Measurements from ENCODE around the gene IL22.
"Not testable (repeated sequence)": the region's sequence is repeated elsewhere in the genome, so short reads cannot be mapped to it uniquely, and the experiment has no call there.

Gene IL22

DNA sequence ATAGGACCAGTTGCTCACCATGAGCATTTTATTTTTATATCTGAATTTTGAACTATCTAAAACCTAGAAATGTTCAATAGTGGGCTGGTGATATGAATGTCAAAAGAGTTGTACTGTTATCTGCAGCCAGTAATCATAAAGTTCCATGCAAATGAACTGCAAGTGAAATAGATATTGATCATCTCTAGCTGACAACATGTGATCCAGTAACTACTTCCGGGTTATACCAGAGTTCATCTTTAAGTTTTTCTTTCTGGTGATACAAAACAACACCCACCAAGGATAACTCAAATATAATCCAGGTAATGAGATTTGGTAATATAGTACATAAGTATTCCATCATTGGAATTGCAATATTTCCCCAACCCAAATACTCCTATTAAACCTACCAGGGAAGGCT lies 31.9 kb downstream of the IL22 start:
- no peaks in the 10 kb centered on the region for H3K9me3 ChIP-seq (ENCODE audit: insufficient read depth, low read depth, low read length)
- no peaks in the 10 kb centered on the region for H3K36me3 ChIP-seq (ENCODE audit: insufficient read depth, low read length)
- H2AFZ ChIP-seq (ENCODE audit: low read length) = no peak overlapping the region
- no peak overlapping the region for H3K9ac ChIP-seq (ENCODE audit: low read depth, low read length, poor library complexity, severe bottlenecking)
- peaks cover 34% of the 10 kb centered on the region for H3K4me1 ChIP-seq (ENCODE audit: insufficient read depth, low read length, poor library complexity, severe bottlenecking)
- H3F3A ChIP-seq (ENCODE audit: low read depth) = peaks cover 4% of the 10 kb centered on the region; the same call in 1 of the 2 replicates
- no peaks in the 10 kb centered on the region for H3K79me2 ChIP-seq (ENCODE audit: insufficient read depth, low read length)
- H3K27me3 ChIP-seq (ENCODE audit: insufficient read depth, low read length, poor library complexity, severe bottlenecking) = no peaks in the 10 kb centered on the region
- H4K20me1 ChIP-seq (ENCODE audit: insufficient read depth, low read length, poor library complexity, severe bottlenecking) = no peaks in the 10 kb centered on the region
- no peak overlapping the region for H3K4me2 ChIP-seq (ENCODE audit: low read depth, low read length, poor library complexity, severe bottlenecking)
- no peaks in the 10 kb centered on the region for H3K9me2 ChIP-seq (replicated peaks; ENCODE audit: low read depth, low read length)
- H3K4me3 ChIP-seq (ENCODE audit: low read length, poor library complexity, severe bottlenecking) = no peak overlapping the region
- TF ChIP-seq EZH2phosphoT487 (IDR thresholded peaks at IDR 0.05; ENCODE audit: borderline replicate concordance) = no peak
- TF ChIP-seq, protein P1, sequence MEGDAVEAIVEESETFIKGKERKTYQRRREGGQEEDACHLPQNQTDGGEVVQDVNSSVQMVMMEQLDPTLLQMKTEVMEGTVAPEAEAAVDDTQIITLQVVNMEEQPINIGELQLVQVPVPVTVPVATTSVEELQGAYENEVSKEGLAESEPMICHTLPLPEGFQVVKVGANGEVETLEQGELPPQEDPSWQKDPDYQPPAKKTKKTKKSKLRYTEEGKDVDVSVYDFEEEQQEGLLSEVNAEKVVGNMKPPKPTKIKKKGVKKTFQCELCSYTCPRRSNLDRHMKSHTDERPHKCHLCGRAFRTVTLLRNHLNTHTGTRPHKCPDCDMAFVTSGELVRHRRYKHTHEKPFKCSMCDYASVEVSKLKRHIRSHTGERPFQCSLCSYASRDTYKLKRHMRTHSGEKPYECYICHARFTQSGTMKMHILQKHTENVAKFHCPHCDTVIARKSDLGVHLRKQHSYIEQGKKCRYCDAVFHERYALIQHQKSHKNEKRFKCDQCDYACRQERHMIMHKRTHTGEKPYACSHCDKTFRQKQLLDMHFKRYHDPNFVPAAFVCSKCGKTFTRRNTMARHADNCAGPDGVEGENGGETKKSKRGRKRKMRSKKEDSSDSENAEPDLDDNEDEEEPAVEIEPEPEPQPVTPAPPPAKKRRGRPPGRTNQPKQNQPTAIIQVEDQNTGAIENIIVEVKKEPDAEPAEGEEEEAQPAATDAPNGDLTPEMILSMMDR (conservative IDR thresholded peaks at IDR 0.05; ENCODE audit: low read length) = no peak

DNA sequence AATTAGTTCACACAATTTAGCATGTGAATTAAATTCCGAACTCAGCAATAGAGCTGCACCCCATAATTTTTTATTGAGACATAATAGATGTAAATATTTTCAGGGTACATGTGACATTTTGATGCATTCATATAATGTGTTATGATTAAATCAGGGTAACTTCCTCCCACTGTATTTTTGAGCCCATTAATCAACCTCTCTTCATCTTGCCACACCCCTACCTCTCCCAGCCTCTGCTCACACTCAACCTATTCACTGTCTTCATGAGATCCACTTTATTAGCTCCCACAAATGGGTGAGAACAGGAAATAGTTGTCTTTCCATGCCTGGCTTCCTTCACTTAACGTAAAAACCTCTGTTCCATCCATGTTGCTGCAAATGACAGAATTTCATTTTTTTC lies 42.5 kb downstream of the IL22 start:
- H3K4me3 ChIP-seq (ENCODE audit: low read length, poor library complexity, severe bottlenecking) = no peak overlapping the region
- H3K4me2 ChIP-seq (ENCODE audit: low read depth, low read length, poor library complexity, severe bottlenecking) = no peak overlapping the region
- TF ChIP-seq, protein P1 (conservative IDR thresholded peaks at IDR 0.05; ENCODE audit: low read length) = no peak
- TF ChIP-seq EZH2phosphoT487 (IDR thresholded peaks at IDR 0.05; ENCODE audit: borderline replicate concordance) = no peak
- no peaks in the 10 kb centered on the region for H3K36me3 ChIP-seq (ENCODE audit: insufficient read depth, low read length)
- H3K79me2 ChIP-seq (ENCODE audit: insufficient read depth, low read length) = no peaks in the 10 kb centered on the region
- no peak overlapping the region for H2AFZ ChIP-seq (ENCODE audit: low read length)
- H3K9me3 ChIP-seq (ENCODE audit: insufficient read depth, low read depth, low read length) = no peaks in the 10 kb centered on the region
- no peaks in the 10 kb centered on the region for H3F3A ChIP-seq (ENCODE audit: low read depth)
- H3K9ac ChIP-seq (ENCODE audit: low read depth, low read length, poor library complexity, severe bottlenecking) = no peak overlapping the region
- H4K20me1 ChIP-seq (ENCODE audit: insufficient read depth, low read length, poor library complexity, severe bottlenecking) = no peaks in the 10 kb centered on the region
- no peaks in the 10 kb centered on the region for H3K9me2 ChIP-seq (replicated peaks; ENCODE audit: low read depth, low read length)
- peaks cover 11% of the 10 kb centered on the region for H3K4me1 ChIP-seq (ENCODE audit: insufficient read depth, low read length, poor library complexity, severe bottlenecking)
- H3K27me3 ChIP-seq (ENCODE audit: insufficient read depth, low read length, poor library complexity, severe bottlenecking) = no peaks in the 10 kb centered on the region

DNA sequence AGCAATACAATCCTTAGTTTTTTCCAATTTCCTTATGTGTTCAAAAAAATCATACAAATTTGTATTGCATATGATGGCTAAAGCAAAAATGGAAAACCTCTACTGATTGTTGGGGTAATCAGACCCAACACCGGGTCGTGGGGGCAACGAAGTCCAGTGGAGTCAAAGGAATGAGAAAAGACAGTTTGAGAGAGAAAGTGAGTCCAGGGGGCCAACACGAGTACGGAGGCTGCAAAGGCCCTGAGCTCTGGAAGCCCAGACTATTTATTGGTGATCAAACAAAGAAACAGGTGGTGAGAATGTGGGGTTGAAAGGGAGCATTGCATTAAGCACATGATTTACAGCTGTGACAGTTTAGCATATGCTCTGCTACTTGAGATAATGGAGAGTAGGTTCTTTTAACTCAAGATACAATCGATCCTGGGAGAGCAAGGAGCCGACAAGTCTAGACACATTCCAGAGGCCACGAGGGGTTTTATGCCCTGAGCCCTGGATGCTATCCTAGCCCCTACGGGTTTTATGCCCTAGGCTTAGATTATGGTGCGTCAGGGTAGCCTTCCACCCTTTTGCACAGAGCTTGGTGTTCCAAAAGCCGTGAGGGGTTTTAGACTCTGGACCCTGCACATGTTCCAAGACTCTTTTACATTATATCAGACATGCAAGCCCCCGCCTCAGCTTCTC lies 44.2 kb downstream of the IL22 start:
- H3K4me2 ChIP-seq (ENCODE audit: low read depth, low read length, poor library complexity, severe bottlenecking); H4K20me1 ChIP-seq (ENCODE audit: insufficient read depth, low read length, poor library complexity, severe bottlenecking); H3F3A ChIP-seq (ENCODE audit: low read depth); H3K4me3 ChIP-seq (ENCODE audit: low read length, poor library complexity, severe bottlenecking); H2AFZ ChIP-seq (ENCODE audit: low read length); H3K9ac ChIP-seq (ENCODE audit: low read depth, low read length, poor library complexity, severe bottlenecking); H3K9me3 ChIP-seq (ENCODE audit: insufficient read depth, low read depth, low read length); H3K9me2 ChIP-seq (replicated peaks; ENCODE audit: low read depth, low read length); H3K4me1 ChIP-seq (ENCODE audit: insufficient read depth, low read length, poor library complexity, severe bottlenecking); H3K36me3 ChIP-seq (ENCODE audit: insufficient read depth, low read length); H3K27me3 ChIP-seq (ENCODE audit: insufficient read depth, low read length, poor library complexity, severe bottlenecking); H3K79me2 ChIP-seq (ENCODE audit: insufficient read depth, low read length): not testable (repeated sequence)

DNA sequence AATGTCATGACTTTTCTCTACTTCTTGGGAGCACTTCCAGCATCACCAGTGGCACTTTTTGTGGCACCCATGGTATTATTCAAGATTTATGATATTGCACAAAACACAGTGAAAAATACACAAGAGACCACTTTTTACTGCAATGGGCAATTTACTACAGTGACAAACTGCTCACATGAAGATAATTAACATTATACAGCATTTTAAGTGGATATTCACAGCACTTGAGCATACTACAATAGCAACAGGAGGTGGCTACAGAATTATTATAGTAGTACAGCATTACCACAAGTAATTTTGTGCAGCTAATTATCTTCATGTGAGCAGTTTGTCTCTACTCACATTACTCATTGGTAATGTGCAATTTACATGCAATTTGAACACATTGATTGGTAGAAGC lies 46.1 kb downstream of the IL22 start:
- H3K9me2 ChIP-seq (replicated peaks; ENCODE audit: low read depth, low read length) = no peaks in the 10 kb centered on the region
- peaks cover 21% of the 10 kb centered on the region for H3K4me1 ChIP-seq (ENCODE audit: insufficient read depth, low read length, poor library complexity, severe bottlenecking)
- H3K9ac ChIP-seq (ENCODE audit: low read depth, low read length, poor library complexity, severe bottlenecking) = no peak overlapping the region
- peaks cover 5% of the 10 kb centered on the region; the same call in 1 of the 2 replicates for H3F3A ChIP-seq (ENCODE audit: low read depth)
- H3K79me2 ChIP-seq (ENCODE audit: insufficient read depth, low read length) = no peaks in the 10 kb centered on the region
- H3K4me3 ChIP-seq (ENCODE audit: low read length, poor library complexity, severe bottlenecking) = no peak overlapping the region
- no peak overlapping the region for H3K4me2 ChIP-seq (ENCODE audit: low read depth, low read length, poor library complexity, severe bottlenecking)
- no peaks in the 10 kb centered on the region for H3K9me3 ChIP-seq (ENCODE audit: insufficient read depth, low read depth, low read length)
- no peak overlapping the region for H2AFZ ChIP-seq (ENCODE audit: low read length)
- TF ChIP-seq EZH2phosphoT487 (IDR thresholded peaks at IDR 0.05; ENCODE audit: borderline replicate concordance) = no peak
- TF ChIP-seq, protein P1 (conservative IDR thresholded peaks at IDR 0.05; ENCODE audit: low read length) = no peak
- no peaks in the 10 kb centered on the region for H4K20me1 ChIP-seq (ENCODE audit: insufficient read depth, low read length, poor library complexity, severe bottlenecking)
- H3K36me3 ChIP-seq (ENCODE audit: insufficient read depth, low read length) = no peaks in the 10 kb centered on the region
- no peaks in the 10 kb centered on the region for H3K27me3 ChIP-seq (ENCODE audit: insufficient read depth, low read length, poor library complexity, severe bottlenecking)

Measured in Loucy (cell line).